Activated B cell treated with CpG ODN at 0.5 μM for 24 hours (primary cell): ENCODE data around the gene NQO2. TPM values are rescaled to one million over a fixed set of nuclear protein-coding genes. Genes with fewer than 3 reads are reported as not detected.

Experiments used
- ATAC-seq: fragments of 200-7000 bp; cut with Tn5 transposase; one replicate; pipeline ENCODE4 v1.10.0; 2021; ENCODE audit warnings: low read depth, mild to moderate bottlenecking, moderate library complexity
- CTCF ChIA-PET: fragments of 350-600 bp; sonication (Branson Sonifier 250); formaldehyde crosslinking; loops from one replicate; lab custom pipeline; 2021; ENCODE audit warnings: antibody characterized with exemption; lab: Charles Lee
- POLR2A ChIA-PET: fragments of 350-600 bp; sonication (Branson Sonifier 250); formaldehyde crosslinking; loops from one replicate; lab custom pipeline; 2021; ENCODE audit warnings: antibody characterized with exemption; lab: Charles Lee
- DNase-seq: peaks from one replicate; pipeline ENCODE4 v3.0.0; 2022
- H3K27ac Mint-ChIP-seq: one replicate; pipeline ENCODE4 v1.8.0; 2020; ENCODE audit warnings: mixed read lengths
- H3K27me3 Mint-ChIP-seq: one replicate; pipeline ENCODE4 v1.8.0; 2021; ENCODE audit warnings: mixed read lengths
- H3K36me3 Mint-ChIP-seq: one replicate; pipeline ENCODE4 v1.8.0; 2021; ENCODE audit warnings: low read depth, mixed read lengths
- H3K4me1 Mint-ChIP-seq: one replicate; pipeline ENCODE4 v1.8.0; 2021; ENCODE audit warnings: mixed read lengths
- H3K4me3 Mint-ChIP-seq: one replicate; pipeline ENCODE4 v1.8.0; 2020; ENCODE audit warnings: mild to moderate bottlenecking, mixed read lengths
- H3K9me3 Mint-ChIP-seq: one replicate; pipeline ENCODE4 v1.8.0; 2020; ENCODE audit warnings: mixed read lengths
- intact Hi-C: fragments of 100-400 bp; cut with micrococcal nuclease; formaldehyde crosslinking; loops from one replicate; pipeline ENCODE4 v1.15.1; 2024
- total RNA-seq: library from RNA; stranded (reverse); gene quantifications from 2 replicates; pipeline ENCODE4 v1.2.3, GENCODE V29; 2022
- TF ChIP-seq, protein P1 (sequence below): fragments of 200-600 bp; IDR thresholded peaks from one replicate; pipeline ENCODE4 v1.8.0; 2022; ENCODE audit warnings: antibody characterized with exemption, mild to moderate bottlenecking

Gene NQO2, protein sequence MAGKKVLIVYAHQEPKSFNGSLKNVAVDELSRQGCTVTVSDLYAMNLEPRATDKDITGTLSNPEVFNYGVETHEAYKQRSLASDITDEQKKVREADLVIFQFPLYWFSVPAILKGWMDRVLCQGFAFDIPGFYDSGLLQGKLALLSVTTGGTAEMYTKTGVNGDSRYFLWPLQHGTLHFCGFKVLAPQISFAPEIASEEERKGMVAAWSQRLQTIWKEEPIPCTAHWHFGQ
- 11.9 and 12.3 TPM in 2 replicates for total RNA-seq

DNA sequence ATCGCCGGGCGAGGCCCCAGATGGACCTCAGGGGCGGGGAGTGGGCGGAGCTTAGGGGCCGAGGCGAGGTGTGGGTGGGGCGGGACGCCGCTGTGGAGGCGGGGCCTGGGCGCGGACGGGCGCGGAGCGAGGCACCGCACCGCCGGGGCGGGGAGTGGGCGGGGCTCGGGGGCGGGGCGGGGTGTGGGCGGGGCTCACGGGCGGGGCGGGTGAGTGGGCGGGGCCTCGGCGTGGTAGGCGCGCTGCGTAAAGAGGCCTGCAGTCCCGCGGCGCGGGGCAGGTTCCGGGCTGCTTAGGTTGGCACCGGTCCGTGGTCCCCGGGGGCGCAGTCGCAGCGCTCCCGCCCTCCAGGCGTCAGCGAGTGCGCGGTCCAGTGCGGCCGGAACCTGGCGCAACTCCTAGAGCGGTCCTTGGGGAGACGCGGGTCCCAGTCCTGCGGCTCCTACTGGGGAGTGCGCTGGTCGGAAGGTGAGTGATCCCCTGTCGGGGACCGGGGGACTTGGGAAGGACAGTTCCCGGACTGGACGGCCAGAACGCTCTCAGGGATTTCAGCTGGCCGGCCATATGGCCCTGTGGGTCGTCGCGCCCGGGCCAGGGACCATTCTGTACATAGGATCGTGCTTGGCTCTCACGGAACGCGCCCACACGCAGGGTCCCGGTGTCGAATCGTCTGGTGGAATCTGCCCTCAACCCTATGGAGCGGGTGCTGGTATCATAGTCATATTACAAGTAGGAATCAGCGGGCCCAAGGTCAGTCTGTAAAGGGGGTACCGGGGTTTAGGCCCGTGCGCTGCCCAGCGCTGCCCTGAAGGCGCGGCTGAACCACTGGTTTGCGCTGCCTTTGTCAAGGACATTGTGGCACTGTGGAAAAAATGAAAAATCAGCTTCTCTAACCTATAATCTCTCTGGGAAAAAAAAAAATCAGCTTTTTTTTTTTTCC, at the start of gene NQO2:
Gene NQO2, plus strand, starts transcription at position 277 of the 940 bp plus-strand sequence. CDS start 6,659 bp downstream, outside the sequence.
- Mint-ChIP-seq H3K27me3 (no peaks in the 10 kb centered on the region), H3K36me3 (peaks cover 5% of the 10 kb centered on the region), H3K9me3 (no peaks in the 10 kb centered on the region), H3K4me1 (peaks cover 16% of the 10 kb centered on the region), H3K27ac (peak within 1 kb of the TSS; percentile 80), H3K4me3 (peak within 1 kb of the TSS; percentile 90)
- ATAC-seq (peak; percentile 88), DNase-seq (peak; percentile 91)
- intact Hi-C loops, result loop anchor here (1.0 to 10.0 kb wide), 12 partner anchors 11 to 1025 kb away; partner anchors contain the start of genes BPHL and PSMG4
- CTCF ChIA-PET, result interaction anchor here (0.8 to 3.7 kb wide), 13 partner anchors 10 to 262 kb away, joined by 3 to 50 read pairs (median 4); partner anchors contain the start of gene RIPK1
- POLR2A ChIA-PET, result interaction anchor here (0.6 to 4.3 kb wide), 18 partner anchors 10 to 260 kb away, joined by 3 to 93 read pairs (median 3); partner anchors contain the start of genes RIPK1, SERPINB1 and SERPINB6
- TF ChIP-seq, protein P1, sequence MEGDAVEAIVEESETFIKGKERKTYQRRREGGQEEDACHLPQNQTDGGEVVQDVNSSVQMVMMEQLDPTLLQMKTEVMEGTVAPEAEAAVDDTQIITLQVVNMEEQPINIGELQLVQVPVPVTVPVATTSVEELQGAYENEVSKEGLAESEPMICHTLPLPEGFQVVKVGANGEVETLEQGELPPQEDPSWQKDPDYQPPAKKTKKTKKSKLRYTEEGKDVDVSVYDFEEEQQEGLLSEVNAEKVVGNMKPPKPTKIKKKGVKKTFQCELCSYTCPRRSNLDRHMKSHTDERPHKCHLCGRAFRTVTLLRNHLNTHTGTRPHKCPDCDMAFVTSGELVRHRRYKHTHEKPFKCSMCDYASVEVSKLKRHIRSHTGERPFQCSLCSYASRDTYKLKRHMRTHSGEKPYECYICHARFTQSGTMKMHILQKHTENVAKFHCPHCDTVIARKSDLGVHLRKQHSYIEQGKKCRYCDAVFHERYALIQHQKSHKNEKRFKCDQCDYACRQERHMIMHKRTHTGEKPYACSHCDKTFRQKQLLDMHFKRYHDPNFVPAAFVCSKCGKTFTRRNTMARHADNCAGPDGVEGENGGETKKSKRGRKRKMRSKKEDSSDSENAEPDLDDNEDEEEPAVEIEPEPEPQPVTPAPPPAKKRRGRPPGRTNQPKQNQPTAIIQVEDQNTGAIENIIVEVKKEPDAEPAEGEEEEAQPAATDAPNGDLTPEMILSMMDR, result no peak

DNA sequence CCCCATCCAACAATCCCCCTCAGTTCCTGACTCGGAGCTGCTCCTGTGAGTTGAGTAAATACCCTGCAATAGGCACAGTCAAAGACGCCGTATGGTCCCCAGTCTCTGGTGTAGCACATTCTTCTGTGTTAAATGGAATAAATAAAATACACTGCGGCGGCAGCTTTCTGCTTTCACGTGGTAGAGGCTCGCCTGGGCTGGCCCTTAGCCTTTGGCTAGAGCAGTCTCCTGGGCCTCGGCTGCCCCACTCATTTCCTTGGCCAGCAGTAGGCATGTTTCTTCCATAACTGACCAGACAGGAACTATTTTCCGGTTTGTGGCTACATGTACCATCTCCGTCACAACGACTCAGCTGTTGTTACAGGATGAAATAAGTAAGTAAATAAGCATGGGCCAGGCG, 49.0 kb upstream of the NQO2 start:
- Mint-ChIP-seq H3K36me3 (peaks cover 31% of the 10 kb centered on the region), H3K4me1 (peaks cover 36% of the 10 kb centered on the region), H3K27ac (no peak overlapping the region), H3K9me3 (no peaks in the 10 kb centered on the region), H3K4me3 (no peak overlapping the region), H3K27me3 (no peaks in the 10 kb centered on the region)
- DNase-seq, result no peak
- TF ChIP-seq, protein P1, result no peak
- no peak for ATAC-seq
- CTCF ChIA-PET, result interaction anchor here (1.2 to 2.3 kb wide), 3 partner anchors 10 to 159 kb away, joined by 3 to 13 read pairs (median 6); no protein-coding TSS in a partner anchor
- intact Hi-C loops, result no loop called here
- POLR2A ChIA-PET, result interaction anchor here (0.6 to 2.2 kb wide), 3 partner anchors 10 to 105 kb away, joined by 3 to 8 read pairs (median 6); no protein-coding TSS in a partner anchor

DNA sequence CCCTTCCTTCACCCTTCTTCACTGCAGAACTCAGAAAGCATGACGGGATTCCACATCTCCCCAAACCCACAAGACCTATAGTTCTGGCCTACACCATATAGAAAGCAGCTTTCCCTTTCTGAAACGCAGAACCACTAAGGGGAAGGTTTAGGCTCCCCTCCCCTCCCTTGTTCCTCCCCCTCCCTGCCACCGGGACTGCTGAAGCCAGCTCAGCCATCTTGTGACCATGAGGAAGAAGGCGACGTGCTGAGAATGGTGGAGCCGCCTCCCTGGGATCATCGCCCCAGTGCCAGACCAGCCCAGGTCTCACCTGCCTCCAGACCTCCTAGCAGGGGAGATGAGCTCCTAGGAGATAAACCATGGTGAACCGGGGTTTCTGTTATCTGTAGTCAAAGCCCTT, 48.0 kb upstream of the NQO2 start:
- CTCF ChIA-PET, result interaction anchor here (0.7 to 2.6 kb wide), 24 partner anchors 8 to 160 kb away, joined by 3 to 41 read pairs (median 4); partner anchors contain the start of genes RIPK1 and SERPINB1
- Mint-ChIP-seq H3K9me3 (no peaks in the 10 kb centered on the region), H3K27me3 (no peaks in the 10 kb centered on the region), H3K36me3 (peaks cover 31% of the 10 kb centered on the region), H3K4me1 (peaks cover 26% of the 10 kb centered on the region), H3K4me3 (no peak overlapping the region), H3K27ac (peak overlapping the region; percentile 75)
- POLR2A ChIA-PET, result interaction anchor here (0.6 to 1.8 kb wide), 3 partner anchors 10 to 160 kb away, joined by 5 to 24 read pairs (median 11); no protein-coding TSS in a partner anchor
- ATAC-seq, result no peak
- no peak for DNase-seq
- intact Hi-C loops, result loop anchor here (1.0 to 2.0 kb wide), 4 partner anchors 11 to 38 kb away; partner anchors contain the start of gene SERPINB6
- TF ChIP-seq, protein P1, result no peak

DNA sequence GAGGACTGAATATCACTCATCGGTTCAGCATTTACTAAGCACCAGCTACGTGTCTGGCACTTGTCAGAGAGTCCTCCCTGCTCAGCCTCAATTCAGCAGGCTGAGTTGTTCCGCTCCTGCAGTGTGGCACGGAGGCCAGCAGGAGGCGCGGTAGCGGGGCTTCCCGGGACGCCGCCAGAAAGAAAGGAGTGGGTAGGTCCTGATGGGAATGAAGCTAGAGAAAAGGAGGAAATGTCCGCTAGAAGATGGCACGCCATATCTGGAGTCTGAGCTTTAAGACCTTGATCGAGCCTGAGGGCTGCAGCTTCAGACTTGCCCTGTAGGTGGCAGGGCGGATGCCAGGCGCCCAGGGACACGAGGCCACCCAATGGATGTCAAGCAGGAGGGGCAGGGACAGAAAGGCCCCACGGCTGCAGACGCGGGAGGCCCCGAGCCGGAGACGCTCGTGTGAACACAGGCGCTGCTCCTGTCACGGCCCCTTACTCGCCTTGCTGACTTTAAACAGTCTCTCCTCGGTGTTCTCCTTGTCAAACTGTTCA, 47.1 kb upstream of the NQO2 start:
- DNase-seq (peak; percentile 41), ATAC-seq (peak; percentile 95)
- intact Hi-C loops, result loop anchor here (1.0 to 2.0 kb wide), 4 partner anchors 12 to 37 kb away; partner anchors contain the start of gene SERPINB6
- TF ChIP-seq, protein P1, result no peak
- Mint-ChIP-seq H3K4me3 (peak overlapping the region; percentile 75), H3K36me3 (peaks cover 30% of the 10 kb centered on the region), H3K9me3 (no peaks in the 10 kb centered on the region), H3K4me1 (peaks cover 17% of the 10 kb centered on the region), H3K27me3 (no peaks in the 10 kb centered on the region), H3K27ac (peak overlapping the region; percentile 79)
- ChIA-PET POLR2A (interaction anchor here (0.6 to 1.8 kb wide), 4 partner anchors 11 to 161 kb away, joined by 3 to 24 read pairs (median 8); no protein-coding TSS in a partner anchor), CTCF (interaction anchor here (0.7 to 2.6 kb wide), 26 partner anchors 9 to 161 kb away, joined by 3 to 41 read pairs (median 4); partner anchors contain the start of genes RIPK1 and SERPINB1)
